ENCODE results near the gene CELA3A.

The CELA3A gene

DNA sequence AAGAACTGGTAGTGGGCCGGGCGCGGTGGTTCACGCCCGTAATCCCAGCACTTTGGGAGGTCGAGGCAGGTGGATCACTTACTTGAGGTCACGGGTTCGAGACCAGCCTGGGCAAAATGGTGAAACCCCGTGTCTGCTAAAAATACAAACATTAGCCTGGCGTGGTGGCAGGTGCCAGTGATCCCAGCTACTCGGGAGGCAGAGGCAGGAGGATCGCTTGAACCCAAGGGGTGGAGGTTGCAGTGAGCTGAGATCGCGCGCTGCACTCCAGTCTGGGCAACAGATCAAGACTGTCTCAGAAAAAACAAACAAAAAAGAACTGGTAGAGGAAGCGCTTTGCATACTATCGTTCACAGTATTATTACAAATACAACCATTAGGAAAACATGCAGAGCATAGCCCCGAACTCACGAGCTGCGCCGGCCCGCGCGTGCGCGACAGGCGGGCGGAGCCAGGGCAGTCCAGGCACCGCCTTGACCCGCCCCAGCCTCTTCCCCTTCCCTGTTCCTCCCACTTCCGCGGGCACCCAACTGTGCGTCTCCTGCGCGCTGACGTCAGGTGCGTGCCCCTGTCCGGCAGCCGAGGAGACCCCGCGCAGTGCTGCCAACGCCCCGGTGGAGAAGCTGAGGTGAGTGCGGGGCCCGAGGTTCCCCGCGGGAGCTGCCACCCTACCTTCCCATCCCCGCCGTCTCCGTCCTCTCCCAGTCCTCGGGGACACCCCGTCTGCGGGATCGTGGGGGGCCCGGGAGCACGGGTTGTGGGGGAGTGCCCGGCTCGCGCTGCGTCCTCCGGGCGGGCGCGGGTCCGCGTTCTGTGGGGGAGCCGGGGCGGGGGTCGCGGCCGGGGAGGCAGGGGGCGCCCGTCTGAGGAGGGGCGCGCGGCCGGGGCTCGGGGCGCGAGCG, 50.9 kb downstream of the CELA3A start, which contains the start of gene CDC42:
Gene CDC42 (plus strand): TSS at position 595 of the 902 bp plus-strand sequence. CDS start 25,770 bp downstream, outside the sequence.
- peak; percentile 95 for DNase-seq

DNA sequence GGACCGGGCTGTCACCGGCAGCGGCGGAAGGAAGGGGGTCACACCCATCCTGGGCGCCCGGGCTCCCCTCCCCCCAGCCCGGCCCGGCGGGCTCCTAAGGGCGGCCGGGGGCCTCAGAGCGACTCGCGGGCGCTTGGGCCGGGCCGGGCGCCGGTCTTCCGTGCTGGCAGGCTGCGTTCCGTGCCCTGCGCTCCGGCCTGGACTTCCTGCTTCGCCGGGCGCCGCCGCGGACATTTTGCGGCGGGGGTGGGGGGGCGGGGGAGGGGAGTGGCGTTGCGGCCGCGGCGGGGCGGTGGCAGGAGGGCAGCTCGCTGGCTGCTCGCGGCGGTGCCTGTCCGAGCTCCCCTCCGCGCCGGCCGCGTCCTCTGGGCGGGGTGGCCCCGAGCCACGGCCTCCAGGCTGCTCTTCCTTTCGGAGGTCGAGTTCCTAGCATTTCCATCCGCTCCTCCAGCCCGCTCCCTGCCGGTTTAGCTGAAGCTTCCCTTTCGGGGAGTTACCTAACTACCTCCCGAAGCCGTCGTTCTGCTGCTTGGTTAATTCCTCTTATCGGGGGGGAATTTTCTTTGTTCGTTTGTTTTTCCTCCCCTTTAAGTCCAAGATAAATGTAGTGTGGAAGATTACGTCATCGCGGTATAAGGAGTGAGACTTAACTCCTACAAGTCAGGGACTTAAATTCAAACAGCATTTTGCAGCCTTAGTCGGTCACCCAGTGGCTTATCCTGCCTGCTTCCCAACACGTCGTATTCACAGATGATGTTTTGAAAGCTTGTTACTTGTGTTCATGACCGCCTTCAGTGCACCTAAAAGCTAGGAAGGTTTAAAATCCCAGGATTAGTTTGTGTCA, 51.8 kb downstream of the CELA3A start:
- peak; percentile 55 for DNase-seq

DNA sequence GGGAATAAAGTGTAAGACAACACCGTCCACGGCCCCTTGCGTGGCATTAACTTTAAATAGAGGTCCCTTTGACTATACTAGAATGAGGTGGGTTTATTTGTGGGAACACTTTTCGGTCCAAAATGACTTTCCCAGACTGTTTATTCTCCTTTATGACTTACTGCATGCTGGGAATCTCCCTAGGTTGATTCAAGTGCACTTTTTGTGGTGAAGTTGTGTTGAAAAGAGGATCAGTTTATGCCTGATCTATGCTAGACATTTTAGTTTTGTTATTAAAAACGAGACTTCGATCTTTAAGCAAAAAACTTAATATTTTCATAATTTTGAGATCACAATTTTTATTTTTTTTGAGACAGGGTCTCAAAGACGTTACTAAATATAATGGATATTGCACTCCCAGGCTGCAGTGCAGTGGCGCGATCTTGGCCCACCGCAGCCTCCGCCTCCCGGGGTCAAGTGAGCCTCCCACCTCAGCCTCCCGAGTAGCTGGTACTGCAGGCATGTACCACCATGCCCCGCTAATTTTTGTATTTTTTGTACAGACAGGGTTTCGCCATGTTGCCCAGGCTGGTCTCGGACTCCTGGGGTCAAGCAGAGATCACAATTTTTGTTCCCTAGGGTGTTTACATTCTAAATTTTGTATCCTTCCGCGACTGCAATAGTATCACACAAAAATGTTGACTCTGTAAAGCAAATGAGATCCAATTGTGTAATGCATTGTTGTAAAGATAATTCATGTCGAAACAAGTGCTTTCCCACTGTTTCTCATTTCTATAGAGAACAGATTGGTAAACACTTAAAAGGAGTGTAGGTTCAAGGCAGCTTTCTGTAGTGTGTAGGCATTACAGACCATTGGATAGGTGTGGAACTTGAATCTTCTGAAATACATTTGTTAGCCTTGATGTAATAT, 52.7 kb downstream of the CELA3A start:
- DNase-seq = no peak

DNA sequence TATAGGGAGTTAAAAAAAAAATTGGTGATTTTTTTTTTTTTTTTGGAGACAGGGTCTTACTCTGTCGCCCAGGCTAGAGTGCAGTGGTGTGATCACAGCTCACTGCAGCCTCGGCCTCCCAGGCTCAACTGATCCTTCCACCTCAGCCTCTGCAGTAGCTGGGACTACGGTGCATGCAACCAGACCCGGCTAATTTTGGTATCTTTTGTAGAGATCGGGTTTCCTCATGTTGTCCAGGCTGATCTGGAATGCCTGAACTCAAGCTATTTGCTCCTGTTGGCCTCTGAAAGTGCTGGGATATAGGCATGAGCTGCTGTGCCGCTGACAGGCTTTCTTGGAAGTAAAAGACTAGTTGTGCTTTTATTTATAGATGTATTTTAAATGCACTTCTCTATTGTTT, 54.0 kb downstream of the CELA3A start:
- DNase-seq = no peak

DNA sequence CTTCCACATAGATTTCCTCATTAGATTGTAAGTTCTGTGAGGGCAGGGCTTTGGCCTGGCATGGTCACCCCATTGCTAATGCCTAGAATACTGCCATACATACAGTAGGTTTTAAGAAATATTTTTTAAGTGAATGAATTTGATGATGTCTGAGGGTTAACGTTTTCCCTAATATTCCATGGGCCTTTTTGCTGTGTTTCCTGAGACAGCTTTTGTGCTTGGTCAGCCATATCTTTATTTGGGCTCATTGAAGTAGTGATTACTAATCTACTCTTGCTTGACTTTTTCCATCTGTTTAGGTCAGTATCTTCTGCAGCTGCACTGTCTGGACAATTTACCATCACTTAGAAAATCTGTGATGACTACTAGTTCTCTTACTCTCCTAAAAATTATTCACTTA, 54.6 kb downstream of the CELA3A start:
- no peak for DNase-seq

DNA sequence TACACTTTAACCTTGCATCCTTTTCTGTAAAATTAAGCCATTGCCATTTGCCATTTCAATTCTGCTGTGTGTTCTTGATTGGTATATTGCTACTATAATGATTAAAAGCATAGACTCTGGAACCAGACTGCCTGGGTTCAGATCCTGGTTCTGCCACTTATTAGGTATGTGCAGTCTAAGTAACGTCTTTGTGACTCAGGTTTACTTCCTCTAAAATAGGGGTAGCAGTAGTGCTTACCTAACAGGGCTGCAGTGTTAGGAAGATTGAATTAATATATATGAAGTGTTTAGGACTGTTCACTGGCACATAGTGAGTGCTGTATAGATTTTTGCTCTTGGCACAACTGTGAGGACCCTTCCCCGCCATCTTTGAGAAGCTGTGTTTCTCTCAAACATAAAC, 55.5 kb downstream of the CELA3A start:
- DNase-seq = no peak

DNA sequence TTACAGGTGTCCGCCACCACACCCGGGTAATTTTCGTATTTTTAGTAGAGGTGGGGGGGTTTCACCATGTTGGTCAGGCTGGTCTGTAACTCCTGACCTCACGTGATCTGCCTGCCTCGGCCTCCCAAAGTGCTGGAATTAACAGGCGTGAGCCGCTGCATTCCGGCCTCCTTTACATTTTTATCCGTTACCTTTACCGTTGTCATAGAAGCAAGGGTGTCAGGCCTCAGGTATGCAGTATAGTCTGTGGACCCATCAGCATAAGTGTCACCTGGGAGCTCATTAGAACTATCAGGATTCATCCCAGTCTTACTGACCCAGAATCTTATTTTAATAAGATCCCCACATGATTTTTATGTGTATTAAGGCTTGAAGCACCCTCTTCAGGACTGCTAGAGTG, 56.4 kb downstream of the CELA3A start:
- no peak for DNase-seq

All from stimulated activated naive CD4-positive, alpha-beta T cell treated with Interleukin-2 at 50 U/mL for 16 hours (primary cell).